Lower leg skin (tissue), 4 donors: ENCODE results near the gene RPTOR. TPM values are rescaled to one million over a fixed set of nuclear protein-coding genes. Genes with fewer than 3 reads are reported as not detected.
A peak's percentile ranks its signal among the peaks of the same experiment; 100 is the strongest.
"Not testable (repeated sequence)": the region's sequence is repeated elsewhere in the genome, so short reads cannot be mapped to it uniquely, and the experiment has no call there.

Experiments used
- DNase-seq, 2 donors: peaks; one replicate each; pipeline ENCODE4 v3.0.0-alpha.2; 2019; ENCODE audit warnings: low spot score in 2 of 2
- H3K4me3 ChIP-seq: fragments of 200-600 bp; sonication (generic); 2 replicates; pipeline ENCODE4 v1.5.1; 2017; ENCODE audit warnings: mild to moderate bottlenecking, low read depth; ENCODE audit not compliant: poor library complexity, severe bottlenecking
- POLR2A ChIP-seq, 2 donors: fragments of 450-650 bp; IDR thresholded peaks; one replicate each; pipeline ENCODE4 v1.6.1; 2016 to 2017; ENCODE audit warnings: antibody characterized with exemption in 2 of 2, mild to moderate bottlenecking in 1 of 2, moderate library complexity in 1 of 2
- WGBS, 2 donors: methylation state at CpG; one replicate each; pipeline ENCODE4 v1.1.5; 2018; 5-methylcytosine and 5-hydroxymethylcytosine counted together
- intact Hi-C: fragments of 100-400 bp; cut with DNase I; formaldehyde crosslinking; loops from one replicate; pipeline ENCODE4 v1.15.0; 2023; ENCODE audit warnings: low total_unique reads
- total RNA-seq, 4 donors: library from RNA; depleted of rRNA; stranded (reverse); fragments of >200 nt; gene quantifications; one replicate each; pipeline ENCODE4 v1.1.0, GENCODE V29; 2016
- TF ChIP-seq, protein P1 (sequence below), 3 donors: fragments of 450-650 bp; IDR thresholded peaks; one replicate each; pipeline ENCODE4 v1.5.1; 2016; ENCODE audit warnings: antibody characterized with exemption in 3 of 3, mild to moderate bottlenecking in 3 of 3, moderate library complexity in 2 of 3

The RPTOR gene
- total RNA-seq, 4 donors from 2014 or later: 30.7 to 68.2 (median 39.8) TPM

DNA sequence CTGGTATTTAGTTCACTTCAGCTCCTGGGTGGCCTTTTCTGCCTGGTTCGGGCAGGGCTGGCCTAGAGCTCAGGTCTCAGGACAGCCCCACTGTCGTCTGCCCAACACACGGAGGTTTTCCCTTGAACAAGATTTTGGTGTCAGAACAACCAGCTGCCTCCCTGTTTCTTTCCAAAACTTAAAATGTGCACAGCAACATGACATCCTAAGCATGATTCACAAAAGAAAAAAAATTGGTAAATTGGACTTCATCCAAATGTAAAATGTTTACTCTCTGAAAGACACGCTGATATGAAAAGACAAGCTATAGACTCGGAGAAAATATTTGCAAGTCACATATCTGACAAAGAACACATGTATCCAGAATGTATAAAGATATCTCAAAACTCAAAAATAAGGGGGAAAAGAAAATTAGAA, 249.2 kb downstream of the RPTOR start:
- DNase-seq: no peak
- no peak overlapping the region for H3K4me3 ChIP-seq
- TF ChIP-seq, protein P1, sequence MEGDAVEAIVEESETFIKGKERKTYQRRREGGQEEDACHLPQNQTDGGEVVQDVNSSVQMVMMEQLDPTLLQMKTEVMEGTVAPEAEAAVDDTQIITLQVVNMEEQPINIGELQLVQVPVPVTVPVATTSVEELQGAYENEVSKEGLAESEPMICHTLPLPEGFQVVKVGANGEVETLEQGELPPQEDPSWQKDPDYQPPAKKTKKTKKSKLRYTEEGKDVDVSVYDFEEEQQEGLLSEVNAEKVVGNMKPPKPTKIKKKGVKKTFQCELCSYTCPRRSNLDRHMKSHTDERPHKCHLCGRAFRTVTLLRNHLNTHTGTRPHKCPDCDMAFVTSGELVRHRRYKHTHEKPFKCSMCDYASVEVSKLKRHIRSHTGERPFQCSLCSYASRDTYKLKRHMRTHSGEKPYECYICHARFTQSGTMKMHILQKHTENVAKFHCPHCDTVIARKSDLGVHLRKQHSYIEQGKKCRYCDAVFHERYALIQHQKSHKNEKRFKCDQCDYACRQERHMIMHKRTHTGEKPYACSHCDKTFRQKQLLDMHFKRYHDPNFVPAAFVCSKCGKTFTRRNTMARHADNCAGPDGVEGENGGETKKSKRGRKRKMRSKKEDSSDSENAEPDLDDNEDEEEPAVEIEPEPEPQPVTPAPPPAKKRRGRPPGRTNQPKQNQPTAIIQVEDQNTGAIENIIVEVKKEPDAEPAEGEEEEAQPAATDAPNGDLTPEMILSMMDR (IDR thresholded peaks at IDR 0.05): no peak
- no peak for TF ChIP-seq POLR2A (IDR thresholded peaks at IDR 0.05)
- intact Hi-C loops: no loop called here
- 57 to 62% methylated on average over 5 of the region's 5 CpGs for WGBS, 2 donors

DNA sequence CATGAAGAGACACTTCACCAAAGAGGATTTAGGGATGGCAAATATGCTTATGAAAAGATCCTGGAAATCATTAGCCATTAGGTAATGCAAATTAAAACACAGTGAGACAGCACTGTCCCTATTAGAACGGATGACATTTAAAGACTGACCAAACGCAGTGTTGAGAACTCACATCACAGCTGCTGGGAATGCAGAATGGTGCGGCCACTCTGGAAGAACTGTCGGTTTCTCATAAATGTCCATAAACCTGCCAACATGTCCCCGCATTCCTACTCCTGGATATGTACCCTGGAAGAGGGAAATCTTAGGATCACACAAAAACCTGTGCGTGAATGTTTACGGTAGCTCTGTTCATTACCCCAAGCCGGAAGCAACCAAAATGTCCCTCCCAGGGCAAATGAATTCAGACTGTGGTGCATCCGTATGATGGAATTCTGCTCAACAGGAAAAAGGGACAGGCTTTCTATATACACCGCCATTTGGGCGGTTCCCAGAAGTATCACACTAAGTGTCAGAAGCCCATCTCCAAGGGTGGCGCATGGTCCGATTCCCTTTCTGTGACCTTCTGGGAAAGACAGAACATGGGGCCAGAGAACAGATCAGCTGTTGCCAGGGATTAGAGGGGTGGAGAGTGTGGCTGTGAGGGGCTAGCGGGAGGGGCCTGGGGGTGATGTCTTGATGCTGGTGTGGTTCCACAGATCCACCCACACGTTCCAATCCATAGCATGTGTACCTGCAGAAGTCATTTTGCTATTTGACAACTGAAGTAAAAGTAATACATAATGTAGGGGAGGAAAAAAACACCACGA, 249.8 kb downstream of the RPTOR start:
- H3K4me3 ChIP-seq: no peak overlapping the region
- WGBS, 2 donors: 94 to 95% methylated on average over 16 of the region's 16 CpGs
- DNase-seq: peak in 1 of 2 donors; percentile 76
- intact Hi-C loops: no loop called here
- no peak for TF ChIP-seq POLR2A (IDR thresholded peaks at IDR 0.05)
- TF ChIP-seq, protein P1 (IDR thresholded peaks at IDR 0.05): no peak

DNA sequence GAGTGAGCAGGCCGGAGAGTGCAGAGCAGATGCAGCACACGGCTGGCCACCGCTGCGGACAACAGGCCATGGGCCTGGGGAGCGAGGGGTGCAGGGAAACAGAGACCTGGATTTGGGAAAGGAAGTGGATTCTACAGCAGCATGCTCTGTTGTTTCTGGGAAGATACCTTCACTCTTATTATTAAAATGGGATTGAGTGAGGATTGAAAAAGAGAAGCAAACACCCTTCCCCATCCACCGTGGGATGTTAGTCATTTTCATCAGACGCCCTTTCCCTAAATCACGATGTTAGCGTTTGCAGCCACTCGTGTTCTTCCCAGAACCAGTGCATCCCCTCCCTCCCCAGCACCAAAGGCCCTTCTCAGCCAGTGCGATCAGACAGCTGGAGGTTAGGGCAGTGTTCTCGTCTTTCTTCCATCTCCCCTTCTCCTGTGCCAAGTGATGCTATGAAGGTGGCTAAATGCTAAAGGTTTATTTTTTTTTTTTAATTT, 250.5 kb downstream of the RPTOR start:
- no peak for TF ChIP-seq POLR2A (IDR thresholded peaks at IDR 0.05)
- TF ChIP-seq, protein P1 (IDR thresholded peaks at IDR 0.05): no peak
- peak in 1 of 2 donors; percentile 74 for DNase-seq
- WGBS, 2 donors: 90 to 91% methylated on average over 12 of the region's 12 CpGs
- no peak overlapping the region for H3K4me3 ChIP-seq
- intact Hi-C loops: no loop called here

DNA sequence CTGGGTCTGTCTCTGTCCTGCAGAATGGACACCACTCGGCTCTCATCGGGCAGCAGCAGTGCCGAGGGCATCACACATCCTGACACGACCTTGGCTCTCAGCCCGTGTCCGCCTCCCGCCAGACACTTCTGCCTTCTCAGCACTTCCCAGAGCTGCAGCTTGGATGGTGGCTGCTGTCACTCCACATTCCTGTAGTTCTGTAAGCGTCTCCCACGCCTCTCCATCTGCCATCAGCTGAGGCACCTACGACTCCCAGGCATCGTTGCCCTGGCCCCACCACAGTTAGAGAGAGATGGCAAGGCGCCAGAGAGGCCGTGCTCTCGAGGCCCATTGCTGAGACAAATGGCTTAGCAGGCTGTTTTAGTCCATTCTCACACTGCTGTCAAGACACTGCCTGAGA, 251.1 kb downstream of the RPTOR start:
- TF ChIP-seq, protein P1 (IDR thresholded peaks at IDR 0.05): no peak
- TF ChIP-seq POLR2A (IDR thresholded peaks at IDR 0.05): no peak
- H3K4me3 ChIP-seq: no peak overlapping the region
- DNase-seq: peak in 1 of 2 donors; percentile 84
- intact Hi-C loops: no loop called here
- WGBS, 2 donors: 67 to 75% methylated on average over 14 of the region's 14 CpGs

DNA sequence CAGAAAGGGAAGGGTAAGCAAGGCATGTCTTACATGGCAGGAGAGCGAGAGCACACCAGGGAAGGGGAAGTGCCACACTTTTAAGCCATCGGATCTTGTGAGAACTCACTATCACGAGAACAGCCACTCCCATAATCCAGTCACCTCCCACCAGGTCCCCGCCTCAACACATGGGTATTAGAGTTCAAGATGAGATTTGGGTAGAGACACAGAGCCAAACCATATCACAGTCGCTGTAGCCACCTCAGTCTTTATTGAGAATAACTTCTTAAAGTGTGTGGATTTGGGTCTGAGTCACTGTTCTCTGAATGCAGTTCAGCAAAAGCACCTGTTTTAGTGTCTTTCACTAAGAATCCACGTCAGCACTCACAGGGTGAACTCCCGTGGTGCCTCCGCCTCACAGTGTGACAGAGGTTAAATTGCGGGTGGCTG, 251.8 kb downstream of the RPTOR start:
- 94 to 96% methylated on average over 9 of the region's 9 CpGs for WGBS, 2 donors

DNA sequence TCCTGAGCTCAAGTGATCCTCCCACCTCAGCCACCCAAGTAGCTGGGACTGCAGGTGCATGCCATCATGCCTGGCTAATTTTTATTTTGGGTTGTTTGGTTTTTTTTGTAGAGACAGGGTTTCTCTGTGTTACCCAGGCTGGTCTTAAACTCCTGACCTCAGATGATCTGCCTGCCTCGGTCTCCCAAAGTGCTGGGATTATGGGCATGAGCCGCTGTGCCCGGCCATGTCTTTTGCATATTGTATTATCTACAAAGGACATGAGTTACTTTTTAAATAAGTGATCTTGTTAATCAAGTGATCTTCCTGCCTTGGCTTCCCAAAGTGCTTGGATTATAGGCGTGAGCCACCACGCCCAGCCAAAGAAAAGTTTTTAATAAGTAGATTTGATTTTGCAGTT, 252.6 kb downstream of the RPTOR start:
- H3K4me3 ChIP-seq, intact Hi-C loops: not testable (repeated sequence)
- peak in 1 of 2 donors; percentile 57 for DNase-seq
- 94 to 97% methylated on average over 5 of the region's 5 CpGs for WGBS, 2 donors

More for the DNA sequence above, 251.8 kb downstream of the RPTOR start:
- H3K4me3 ChIP-seq: no peak overlapping the region
- peak in 1 of 2 donors; percentile 42 for DNase-seq
- intact Hi-C loops: no loop called here
- TF ChIP-seq, protein P1 (IDR thresholded peaks at IDR 0.05): no peak
- no peak for TF ChIP-seq POLR2A (IDR thresholded peaks at IDR 0.05)
